Right renal cortex interstitium (tissue), 3 donors: ENCODE results near the gene CORO1C. TPM values are rescaled to one million over a fixed set of nuclear protein-coding genes. Genes with fewer than 3 reads are reported as not detected.
"Not testable (repeated sequence)": the region's sequence is repeated elsewhere in the genome, so short reads cannot be mapped to it uniquely, and the experiment has no call there.

Experiments used
- DNase-seq, 3 donors: peaks; one replicate each; pipeline ENCODE4 v3.0.0-alpha.2; 2013; ENCODE audit warnings: low read depth in 3 of 3, low spot score in 2 of 3
- polyA plus RNA-seq, 3 donors: library from polyadenylated mRNA; unstranded; fragments of 120-200 nt; gene quantifications; one replicate each; pipeline ENCODE4 v1.2.1, GENCODE V29; 2013; ENCODE audit not compliant: insufficient read length in 3 of 3

Gene CORO1C
- polyA plus RNA-seq, 3 donors, result 57.9 to 62.0 (median 58.3) TPM

- DNase-seq, result no peak
Observed at GRCh38 chr12:108679106-108679681, 52.1 kb downstream of the CORO1C start.

GRCh38 chr12:108678104-108678730 lies 53.1 kb downstream of the CORO1C start:
- DNase-seq, result no peak

GRCh38 chr12:108677381-108677780 lies 53.9 kb downstream of the CORO1C start:
- no peak for DNase-seq

GRCh38 chr12:108676707-108677106 lies 54.6 kb downstream of the CORO1C start:
- DNase-seq, result no peak

GRCh38 chr12:108675792-108676191 lies 55.5 kb downstream of the CORO1C start:
- no peak for DNase-seq

- DNase-seq, result no peak
Observed at GRCh38 chr12:108672054-108672453, 59.3 kb downstream of the CORO1C start.

- no peak for DNase-seq
Observed at GRCh38 chr12:108671110-108671509, 60.2 kb downstream of the CORO1C start.

- DNase-seq, result no peak
Observed at GRCh38 chr12:108670066-108670631, 61.2 kb downstream of the CORO1C start.

- DNase-seq, result no peak
Observed at GRCh38 chr12:108668542-108668941, 62.8 kb downstream of the CORO1C start.

GRCh38 chr12:108668063-108668462 lies 63.3 kb downstream of the CORO1C start:
- DNase-seq, result no peak

GRCh38 chr12:108667349-108667748 lies 64.0 kb downstream of the CORO1C start:
- DNase-seq, result no peak

GRCh38 chr12:108666401-108666881 lies 64.9 kb downstream of the CORO1C start:
- no peak for DNase-seq

- no peak for DNase-seq
Observed at GRCh38 chr12:108665608-108666202, 65.6 kb downstream of the CORO1C start.

GRCh38 chr12:108664338-108665258 lies 66.7 kb downstream of the CORO1C start:
- peak; percentile 74 to 85 (median 78) for DNase-seq

- no peak for DNase-seq
Observed at GRCh38 chr12:108663324-108664015, 67.8 kb downstream of the CORO1C start.

GRCh38 chr12:108658115-108658514 lies 73.2 kb downstream of the CORO1C start:
- not testable (repeated sequence) for DNase-seq

- no peak for DNase-seq
Observed at GRCh38 chr12:108657130-108657745, 74.1 kb downstream of the CORO1C start.

GRCh38 chr12:108656247-108656646 lies 75.1 kb downstream of the CORO1C start:
- not testable (repeated sequence) for DNase-seq

- not testable (repeated sequence) for DNase-seq
Observed at GRCh38 chr12:108655812-108656175, 75.5 kb downstream of the CORO1C start.

GRCh38 chr12:108654622-108655021 lies 76.7 kb downstream of the CORO1C start:
- not testable (repeated sequence) for DNase-seq
